Stomach (tissue), 4 donors: ENCODE data around the gene CSE1L.

Experiments
- EP300 ChIP-seq: sonication (generic); formaldehyde crosslinking; IDR thresholded peaks from one replicate; pipeline ENCODE4 v1.6.1; 2017; ENCODE audit warnings: antibody characterized with exemption
- TF ChIP-seq, protein P1 (sequence below), 7 experiments: fragments of 450-650 bp in 4 of 7; fragments of 200-600 bp in 3 of 7; sonication (generic) in 3 of 7; IDR thresholded peaks; one replicate each; pipeline ENCODE4 v1.5.1; 2016 to 2019; ENCODE audit warnings: antibody characterized with exemption in 7 of 7, control low read depth in 2 of 7, mild to moderate bottlenecking in 1 of 7

DNA sequence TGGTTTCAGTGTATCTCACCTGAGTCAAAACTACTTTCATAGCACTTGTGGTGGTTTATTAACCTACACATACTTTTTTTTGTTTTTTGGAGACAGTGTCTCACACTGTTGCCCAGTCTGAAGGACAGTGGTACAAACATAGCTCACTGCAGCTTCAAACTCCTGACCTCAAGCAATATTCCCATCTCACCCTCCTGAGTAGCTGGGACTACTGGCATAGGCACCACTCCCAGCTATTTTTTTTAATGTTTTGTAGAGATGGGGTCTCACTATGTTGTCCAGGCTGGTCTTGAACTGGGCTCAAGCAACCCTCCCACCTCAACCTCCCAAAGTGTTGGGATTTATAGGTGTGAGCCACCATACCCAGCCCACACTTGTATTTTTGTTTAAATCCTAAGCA is 92.3 kb downstream of the CSE1L start:
- TF ChIP-seq, protein P1, sequence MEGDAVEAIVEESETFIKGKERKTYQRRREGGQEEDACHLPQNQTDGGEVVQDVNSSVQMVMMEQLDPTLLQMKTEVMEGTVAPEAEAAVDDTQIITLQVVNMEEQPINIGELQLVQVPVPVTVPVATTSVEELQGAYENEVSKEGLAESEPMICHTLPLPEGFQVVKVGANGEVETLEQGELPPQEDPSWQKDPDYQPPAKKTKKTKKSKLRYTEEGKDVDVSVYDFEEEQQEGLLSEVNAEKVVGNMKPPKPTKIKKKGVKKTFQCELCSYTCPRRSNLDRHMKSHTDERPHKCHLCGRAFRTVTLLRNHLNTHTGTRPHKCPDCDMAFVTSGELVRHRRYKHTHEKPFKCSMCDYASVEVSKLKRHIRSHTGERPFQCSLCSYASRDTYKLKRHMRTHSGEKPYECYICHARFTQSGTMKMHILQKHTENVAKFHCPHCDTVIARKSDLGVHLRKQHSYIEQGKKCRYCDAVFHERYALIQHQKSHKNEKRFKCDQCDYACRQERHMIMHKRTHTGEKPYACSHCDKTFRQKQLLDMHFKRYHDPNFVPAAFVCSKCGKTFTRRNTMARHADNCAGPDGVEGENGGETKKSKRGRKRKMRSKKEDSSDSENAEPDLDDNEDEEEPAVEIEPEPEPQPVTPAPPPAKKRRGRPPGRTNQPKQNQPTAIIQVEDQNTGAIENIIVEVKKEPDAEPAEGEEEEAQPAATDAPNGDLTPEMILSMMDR (IDR thresholded peaks at IDR 0.05) = no peak
- no peak for TF ChIP-seq EP300
